Measurements from ENCODE around the gene KCTD2.

The KCTD2 gene

GRCh38 chr17:75012346-75013091 lies 34.5 kb upstream of the KCTD2 start, which contains the start of gene MRPL58:
MRPL58 (plus strand) TSS chr17:75012670; CDS start chr17:75012687, 17 bp downstream.
- peak; percentile 64 for TF ChIP-seq MAX (IDR thresholded peaks at IDR 0.05; ENCODE audit: low read depth, low read length)
- TF ChIP-seq MYC (IDR thresholded peaks at IDR 0.05; ENCODE audit: low read depth, low read length), result peak; percentile 88
- peak; percentile 77 for TF ChIP-seq POLR2A (IDR thresholded peaks at IDR 0.05; ENCODE audit: extremely low read depth, insufficient read length)
- TF ChIP-seq, protein P1, sequence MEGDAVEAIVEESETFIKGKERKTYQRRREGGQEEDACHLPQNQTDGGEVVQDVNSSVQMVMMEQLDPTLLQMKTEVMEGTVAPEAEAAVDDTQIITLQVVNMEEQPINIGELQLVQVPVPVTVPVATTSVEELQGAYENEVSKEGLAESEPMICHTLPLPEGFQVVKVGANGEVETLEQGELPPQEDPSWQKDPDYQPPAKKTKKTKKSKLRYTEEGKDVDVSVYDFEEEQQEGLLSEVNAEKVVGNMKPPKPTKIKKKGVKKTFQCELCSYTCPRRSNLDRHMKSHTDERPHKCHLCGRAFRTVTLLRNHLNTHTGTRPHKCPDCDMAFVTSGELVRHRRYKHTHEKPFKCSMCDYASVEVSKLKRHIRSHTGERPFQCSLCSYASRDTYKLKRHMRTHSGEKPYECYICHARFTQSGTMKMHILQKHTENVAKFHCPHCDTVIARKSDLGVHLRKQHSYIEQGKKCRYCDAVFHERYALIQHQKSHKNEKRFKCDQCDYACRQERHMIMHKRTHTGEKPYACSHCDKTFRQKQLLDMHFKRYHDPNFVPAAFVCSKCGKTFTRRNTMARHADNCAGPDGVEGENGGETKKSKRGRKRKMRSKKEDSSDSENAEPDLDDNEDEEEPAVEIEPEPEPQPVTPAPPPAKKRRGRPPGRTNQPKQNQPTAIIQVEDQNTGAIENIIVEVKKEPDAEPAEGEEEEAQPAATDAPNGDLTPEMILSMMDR (IDR thresholded peaks at IDR 0.05; ENCODE audit: low read depth, low read length), result peak; percentile 37
- peak; percentile 94 for DNase-seq (ENCODE audit: low read depth)
- peak within 1 kb of the TSS; percentile 92 for H3K4me3 ChIP-seq (ENCODE audit: low read depth, low read length)

GRCh38 chr17:75013092-75013559 lies 33.9 kb upstream of the KCTD2 start:
- H3K4me3 ChIP-seq (ENCODE audit: low read depth, low read length), result peak overlapping the region; percentile 92
- DNase-seq (ENCODE audit: low read depth), result no peak
- TF ChIP-seq POLR2A (IDR thresholded peaks at IDR 0.05; ENCODE audit: extremely low read depth, insufficient read length), result no peak
- TF ChIP-seq MAX (IDR thresholded peaks at IDR 0.05; ENCODE audit: low read depth, low read length), result no peak
- TF ChIP-seq MYC (IDR thresholded peaks at IDR 0.05; ENCODE audit: low read depth, low read length), result no peak
- TF ChIP-seq, protein P1 (IDR thresholded peaks at IDR 0.05; ENCODE audit: low read depth, low read length), result no peak

DNA sequence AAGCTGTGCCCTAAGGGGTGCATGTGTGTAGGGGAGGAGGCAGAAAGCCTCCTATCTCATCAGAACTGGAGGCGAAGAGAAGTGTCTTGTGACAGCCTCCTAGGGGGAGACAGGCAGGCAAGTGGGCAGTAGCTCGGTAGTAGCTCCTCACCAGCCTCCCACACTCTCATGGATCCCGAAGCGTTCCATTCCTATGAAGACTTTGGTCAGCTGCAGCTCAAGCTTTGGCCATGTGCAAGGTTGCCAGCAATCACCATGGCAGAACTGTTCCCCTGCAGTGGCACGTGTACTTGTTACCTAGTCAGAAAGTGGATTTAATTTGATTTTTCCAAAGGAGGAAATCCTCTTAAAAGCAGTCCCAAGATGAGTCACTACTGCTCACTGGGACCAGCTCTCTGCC lies 27.9 kb upstream of the KCTD2 start:
- no peak for DNase-seq (ENCODE audit: low read depth)
- TF ChIP-seq, protein P1 (IDR thresholded peaks at IDR 0.05; ENCODE audit: low read depth, low read length), result no peak
- no peak overlapping the region for H3K4me3 ChIP-seq (ENCODE audit: low read depth, low read length)

DNA sequence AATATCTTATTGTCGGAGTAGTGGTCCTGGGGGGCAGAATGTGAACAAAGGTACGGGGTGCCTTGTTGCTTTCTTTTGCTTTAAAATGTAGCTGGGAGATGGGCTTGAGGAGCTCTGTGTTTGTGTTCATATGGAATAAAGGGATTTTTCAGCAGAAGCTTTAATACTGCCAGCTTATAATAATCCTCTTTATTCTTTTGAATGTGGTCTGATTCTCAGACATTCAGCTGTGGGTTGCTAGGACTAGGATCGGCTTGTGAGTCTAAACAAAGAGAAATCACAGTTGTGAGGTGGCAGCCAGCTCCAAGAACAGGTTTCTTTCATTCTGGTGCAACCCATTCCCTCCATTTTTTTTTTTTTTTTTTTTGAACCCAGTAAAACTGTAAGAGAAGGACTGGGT lies 27.3 kb upstream of the KCTD2 start:
- DNase-seq (ENCODE audit: low read depth), result no peak
- H3K4me3 ChIP-seq (ENCODE audit: low read depth, low read length), result no peak overlapping the region
- TF ChIP-seq POLR2A (IDR thresholded peaks at IDR 0.05; ENCODE audit: extremely low read depth, insufficient read length) (no peak), MYC (IDR thresholded peaks at IDR 0.05; ENCODE audit: low read depth, low read length) (no peak), MAX (IDR thresholded peaks at IDR 0.05; ENCODE audit: low read depth, low read length) (no peak)
- TF ChIP-seq, protein P1 (IDR thresholded peaks at IDR 0.05; ENCODE audit: low read depth, low read length), result no peak

GRCh38 chr17:75020331-75021110 lies 26.5 kb upstream of the KCTD2 start:
- no peak overlapping the region for H3K4me3 ChIP-seq (ENCODE audit: low read depth, low read length)
- TF ChIP-seq, protein P1 (IDR thresholded peaks at IDR 0.05; ENCODE audit: low read depth, low read length), result no peak
- TF ChIP-seq MAX (IDR thresholded peaks at IDR 0.05; ENCODE audit: low read depth, low read length), result no peak
- TF ChIP-seq MYC (IDR thresholded peaks at IDR 0.05; ENCODE audit: low read depth, low read length), result no peak
- no peak for TF ChIP-seq POLR2A (IDR thresholded peaks at IDR 0.05; ENCODE audit: extremely low read depth, insufficient read length)
- DNase-seq (ENCODE audit: low read depth), result no peak

Measured in NB4 (cell line).